Muscle layer of colon (tissue), 2 donors: ENCODE results near the gene PRSS21.

Experiments used
- H3K27ac ChIP-seq: one replicate; pipeline ENCODE4 v1.7.0; 2013; ENCODE audit warnings: low read depth, mild to moderate bottlenecking, low read length, moderate library complexity
- H3K27me3 ChIP-seq, 2 donors: one replicate each; pipeline ENCODE4 v1.7.0; 2013; ENCODE audit warnings: low read length in 2 of 2, mild to moderate bottlenecking in 2 of 2; ENCODE audit not compliant: insufficient read depth in 2 of 2, control insufficient read depth in 1 of 2
- H3K36me3 ChIP-seq: one replicate; pipeline ENCODE4 v1.7.0; 2013; ENCODE audit warnings: mild to moderate bottlenecking, low read length; ENCODE audit not compliant: insufficient read depth
- H3K4me1 ChIP-seq: one replicate; pipeline ENCODE4 v1.7.0; 2013; ENCODE audit warnings: mild to moderate bottlenecking, low read length; ENCODE audit not compliant: insufficient read depth
- H3K4me3 ChIP-seq, 2 donors: one replicate each; pipeline ENCODE4 v1.7.0; 2013; ENCODE audit warnings: low read length in 2 of 2, low read depth in 1 of 2, mild to moderate bottlenecking in 1 of 2, moderate library complexity in 1 of 2
- H3K9ac ChIP-seq: one replicate; pipeline ENCODE4 v1.7.0; 2013; ENCODE audit warnings: low read length
- H3K9me3 ChIP-seq: one replicate; pipeline ENCODE4 v1.7.0; 2013; ENCODE audit warnings: mild to moderate bottlenecking, low read length
- donor health status: abdominal sarcoma.
- donor health status: Adenocarcinoma of cecum.

The PRSS21 gene

DNA sequence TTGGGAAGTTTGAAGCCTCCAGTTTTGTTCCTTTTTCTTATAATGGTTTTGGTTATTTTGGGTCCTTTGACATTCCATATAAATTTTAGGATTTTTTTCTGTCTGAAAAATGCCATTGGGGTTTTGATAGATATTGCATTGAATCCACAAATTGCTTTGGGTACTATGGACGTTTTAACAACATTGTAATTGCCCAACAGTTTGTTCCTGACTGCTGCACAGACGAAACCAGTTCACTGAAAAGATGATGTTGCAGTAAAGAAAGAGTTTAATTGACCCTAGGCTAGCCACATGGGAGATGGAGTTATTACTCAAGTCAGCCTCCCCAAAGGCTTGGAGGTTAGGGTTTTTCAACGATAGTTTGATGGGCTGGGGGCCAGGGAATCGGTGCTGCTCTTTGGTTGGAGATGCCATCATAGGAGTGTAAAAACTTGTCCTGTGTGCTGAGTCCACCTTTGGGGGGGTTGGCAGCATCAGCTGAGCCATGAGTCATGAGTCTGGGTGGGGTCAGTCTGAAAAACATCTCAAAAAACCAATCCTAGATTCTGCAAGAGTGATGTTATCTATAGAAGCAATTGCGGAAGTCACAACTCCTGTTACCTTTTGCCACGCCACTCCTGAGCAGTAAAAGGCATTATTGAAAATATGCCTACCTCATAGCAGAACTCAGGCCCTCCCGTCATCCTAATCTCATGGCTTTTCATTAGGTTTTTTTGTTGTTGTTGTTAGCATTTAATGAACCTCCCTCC is 21.5 kb upstream of the PRSS21 start:
- H3K4me1 ChIP-seq = no peaks in the 10 kb centered on the region
- H3K27me3 ChIP-seq = peaks cover 0 to 23% of the 10 kb centered on the region in 2 donors
- no peaks in the 10 kb centered on the region for H3K36me3 ChIP-seq
- H3K9ac ChIP-seq = no peak overlapping the region
- H3K9me3 ChIP-seq = no peaks in the 10 kb centered on the region
- H3K27ac ChIP-seq = no peak overlapping the region
- H3K4me3 ChIP-seq = no peak overlapping the region

GRCh38 chr16:2798723-2799204 is 18.3 kb upstream of the PRSS21 start:
- no peak overlapping the region for H3K27ac ChIP-seq
- H3K36me3 ChIP-seq = no peaks in the 10 kb centered on the region
- H3K9ac ChIP-seq = no peak overlapping the region
- no peaks in the 10 kb centered on the region for H3K4me1 ChIP-seq
- H3K27me3 ChIP-seq = peaks cover 0 to 16% of the 10 kb centered on the region in 2 donors
- H3K9me3 ChIP-seq = peaks cover 2% of the 10 kb centered on the region
- no peak overlapping the region for H3K4me3 ChIP-seq

GRCh38 chr16:2799205-2799858 is 17.7 kb upstream of the PRSS21 start:
- no peak overlapping the region for H3K27ac ChIP-seq

DNA sequence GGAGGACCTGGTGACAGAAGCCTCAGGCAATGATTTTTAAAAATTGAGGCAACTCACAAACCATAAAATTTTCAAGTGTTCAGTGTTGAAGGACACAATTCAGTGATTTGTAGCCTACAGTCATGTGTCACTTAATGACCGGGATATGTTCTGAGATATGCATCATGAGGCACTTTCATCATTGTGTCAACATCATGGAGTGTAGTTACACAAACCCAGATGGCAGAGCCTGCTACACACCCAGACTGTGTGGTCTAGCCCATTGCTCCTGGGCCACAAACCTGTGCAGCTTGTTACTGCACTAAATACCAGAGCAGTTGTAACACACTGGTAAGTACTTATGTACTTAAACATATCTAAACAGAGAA is 17.2 kb upstream of the PRSS21 start:
- no peak overlapping the region for H3K4me3 ChIP-seq
- H3K27ac ChIP-seq = no peak overlapping the region
- peaks cover 2% of the 10 kb centered on the region for H3K9me3 ChIP-seq
- no peaks in the 10 kb centered on the region for H3K4me1 ChIP-seq
- H3K9ac ChIP-seq = no peak overlapping the region
- peaks cover 0 to 16% of the 10 kb centered on the region in 2 donors for H3K27me3 ChIP-seq
- H3K36me3 ChIP-seq = no peaks in the 10 kb centered on the region

More at GRCh38 chr16:2799205-2799858, 17.7 kb upstream of the PRSS21 start:
- H3K9ac ChIP-seq = no peak overlapping the region
- no peak overlapping the region for H3K4me3 ChIP-seq
- no peaks in the 10 kb centered on the region for H3K36me3 ChIP-seq
- no peaks in the 10 kb centered on the region for H3K4me1 ChIP-seq
- H3K9me3 ChIP-seq = peaks cover 2% of the 10 kb centered on the region
- peaks cover 0 to 16% of the 10 kb centered on the region in 2 donors for H3K27me3 ChIP-seq

DNA sequence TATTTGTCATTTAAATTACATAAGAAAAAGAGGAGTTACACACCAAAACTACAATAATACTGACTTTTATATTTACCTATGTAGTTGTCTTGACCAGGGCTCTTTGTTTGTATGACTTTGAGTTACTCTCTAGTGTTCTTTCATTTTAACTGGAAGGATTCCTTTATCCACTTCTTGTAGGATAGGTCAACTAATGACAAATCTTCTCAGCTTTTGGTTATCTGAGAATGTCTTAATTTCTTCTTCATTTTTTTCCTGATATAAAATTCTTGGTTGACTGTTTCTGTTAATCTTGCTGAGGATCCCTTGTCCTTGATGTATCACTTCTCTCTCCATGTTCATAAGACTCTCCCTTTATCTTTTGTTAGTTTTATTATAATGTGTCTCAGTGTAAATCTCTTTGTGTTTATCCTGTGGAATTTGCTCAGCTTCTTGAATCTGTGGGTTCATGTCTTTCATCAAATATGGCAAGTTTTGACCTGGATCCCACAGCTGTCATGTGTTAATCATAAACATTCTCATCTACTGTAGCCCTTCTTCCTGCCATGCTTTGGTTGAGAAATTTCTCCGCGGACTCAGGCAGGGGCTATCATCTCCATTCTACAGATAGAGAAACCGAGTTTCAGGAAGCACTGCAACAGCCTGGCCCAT is 13.4 kb upstream of the PRSS21 start:
- H3K27ac ChIP-seq = no peak overlapping the region
- no peak overlapping the region for H3K9ac ChIP-seq
- no peaks in the 10 kb centered on the region for H3K4me1 ChIP-seq
- peaks cover 0 to 13% of the 10 kb centered on the region in 2 donors for H3K27me3 ChIP-seq
- H3K4me3 ChIP-seq = no peak overlapping the region
- H3K9me3 ChIP-seq = peaks cover 2% of the 10 kb centered on the region
- H3K36me3 ChIP-seq = no peaks in the 10 kb centered on the region

GRCh38 chr16:2804728-2805127 is 12.3 kb upstream of the PRSS21 start:
- peaks cover 0 to 5% of the 10 kb centered on the region in 2 donors for H3K27me3 ChIP-seq
- H3K4me1 ChIP-seq = no peaks in the 10 kb centered on the region
- no peak overlapping the region for H3K9ac ChIP-seq
- H3K4me3 ChIP-seq = no peak overlapping the region
- peaks cover 2% of the 10 kb centered on the region for H3K9me3 ChIP-seq
- no peak overlapping the region for H3K27ac ChIP-seq
- H3K36me3 ChIP-seq = no peaks in the 10 kb centered on the region

- Histone ChIP-seq H3K27ac (no peak overlapping the region), H3K4me1 (no peaks in the 10 kb centered on the region), H3K9ac (no peak overlapping the region), H3K27me3 (peaks cover 0 to 5% of the 10 kb centered on the region in 2 donors), H3K4me3 (no peak overlapping the region), H3K36me3 (no peaks in the 10 kb centered on the region), H3K9me3 (peaks cover 2% of the 10 kb centered on the region)
Measured at GRCh38 chr16:2806286-2806685, 10.8 kb upstream of the PRSS21 start.

- H3K36me3 ChIP-seq = no peaks in the 10 kb centered on the region
Measured at GRCh38 chr16:2808181-2808580, 8.9 kb upstream of the PRSS21 start.

GRCh38 chr16:2809149-2809760 is 7.8 kb upstream of the PRSS21 start:
- H3K4me3 ChIP-seq = no peak overlapping the region
- no peak overlapping the region for H3K9ac ChIP-seq
- H3K27me3 ChIP-seq = peaks cover 0 to 5% of the 10 kb centered on the region in 2 donors
- H3K9me3 ChIP-seq = no peaks in the 10 kb centered on the region
- no peaks in the 10 kb centered on the region for H3K36me3 ChIP-seq
- no peak overlapping the region for H3K27ac ChIP-seq
- no peaks in the 10 kb centered on the region for H3K4me1 ChIP-seq

More at GRCh38 chr16:2808181-2808580, 8.9 kb upstream of the PRSS21 start:
- Histone ChIP-seq H3K9ac (no peak overlapping the region), H3K27ac (no peak overlapping the region), H3K4me1 (no peaks in the 10 kb centered on the region), H3K4me3 (no peak overlapping the region), H3K27me3 (peaks cover 0 to 5% of the 10 kb centered on the region in 2 donors), H3K9me3 (no peaks in the 10 kb centered on the region)

DNA sequence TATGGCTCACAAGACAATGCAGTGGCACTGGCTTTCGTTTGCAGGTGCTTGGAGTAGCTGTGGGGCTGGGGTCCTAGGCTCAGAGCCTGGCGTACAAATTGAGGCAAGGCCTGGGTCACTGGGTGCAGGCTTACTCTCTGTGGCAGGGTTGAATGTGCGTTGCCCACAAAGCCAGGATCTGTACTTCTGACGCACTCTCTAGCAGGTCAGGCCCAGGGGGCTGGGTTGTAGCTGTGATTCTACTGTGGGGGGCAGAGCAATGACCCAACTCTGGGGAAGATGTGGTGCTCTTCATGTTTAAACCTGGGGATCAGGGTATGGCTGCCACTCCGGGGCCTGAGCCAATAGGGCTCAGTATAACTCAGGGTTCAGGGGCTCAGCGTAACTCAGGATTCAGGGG is 6.4 kb upstream of the PRSS21 start:
- H3K4me3 ChIP-seq = no peak overlapping the region
- H3K4me1 ChIP-seq = no peaks in the 10 kb centered on the region
- peaks cover 0 to 7% of the 10 kb centered on the region in 2 donors for H3K27me3 ChIP-seq
- no peak overlapping the region for H3K27ac ChIP-seq
- H3K9ac ChIP-seq = no peak overlapping the region
- H3K9me3 ChIP-seq = no peaks in the 10 kb centered on the region
- no peaks in the 10 kb centered on the region for H3K36me3 ChIP-seq
